IMR-90 (cell line): ENCODE measurements around the gene RALGPS1. TPM values are rescaled to one million over a fixed set of nuclear protein-coding genes. Genes with fewer than 3 reads are reported as not detected.

ENCODE experiments used
- ATAC-seq: fragments of 200-7000 bp; cut with Tn5 transposase; 2 replicates; pipeline ENCODE4 v1.9.1; 2020; ENCODE audit warnings: low read depth, mild to moderate bottlenecking, moderate library complexity
- BruUV-seq: library from RNA; stranded (reverse); fragments of 400-500 nt; replicated peaks from 2 replicates; lab custom pipeline; 2021; lab: Mats Ljungman, UMichigan
- CTCF ChIA-PET: fragments of 300-600 bp; formaldehyde crosslinking; extraction: SDS; loops from one replicate; lab custom pipeline; 2021; ENCODE audit warnings: antibody characterized with exemption; lab: Yijun Ruan, JAX
- POLR2A ChIA-PET: fragments of 300-600 bp; sonication (Branson Sonifier 250); formaldehyde crosslinking; loops from one replicate; lab custom pipeline; 2022; ENCODE audit warnings: antibody characterized with exemption; ENCODE audit not compliant: unreplicated experiment; lab: Charles Lee
- DNase-seq: peaks from one replicate; pipeline ENCODE4 v3.0.0; 2013
- H2AFZ ChIP-seq: replicated peaks from 2 replicates; pipeline ENCODE3; 2013; ENCODE audit warnings: low read length, mild to moderate bottlenecking; ENCODE audit not compliant: poor library complexity
- H2AK5ac ChIP-seq: 2 replicates; pipeline ENCODE4 v1.6.1; 2013; ENCODE audit warnings: low read depth, low read length, inconsistent platforms
- H2AK9ac ChIP-seq: replicated peaks from 2 replicates; pipeline ENCODE3; 2013; ENCODE audit warnings: mild to moderate bottlenecking, low read depth, low read length, moderate library complexity; ENCODE audit not compliant: poor library complexity
- H2BK120ac ChIP-seq: 2 replicates; pipeline ENCODE4 v1.6.1; 2013; ENCODE audit warnings: low read depth, low read length, inconsistent platforms
- H2BK15ac ChIP-seq: 3 replicates; pipeline ENCODE4 v1.6.1; 2013; ENCODE audit warnings: low read depth, low read length, inconsistent platforms
- H2BK20ac ChIP-seq: 2 replicates; pipeline ENCODE4 v1.6.1; 2013; ENCODE audit warnings: low read depth, mild to moderate bottlenecking, inconsistent platforms, low read length, moderate library complexity
- H2BK5ac ChIP-seq: 2 replicates; pipeline ENCODE4 v1.6.1; 2013; ENCODE audit warnings: mild to moderate bottlenecking, low read depth, low read length, inconsistent platforms; ENCODE audit not compliant: poor library complexity, severe bottlenecking
- H3K14ac ChIP-seq: replicated peaks from 2 replicates; pipeline ENCODE4 v1.6.1; 2013; ENCODE audit warnings: low read depth, low read length, inconsistent platforms
- H3K18ac ChIP-seq: 2 replicates; pipeline ENCODE4 v1.6.1; 2013; ENCODE audit warnings: low read depth, low read length, control low read depth
- H3K23ac ChIP-seq: 2 replicates; pipeline ENCODE4 v1.6.1; 2013; ENCODE audit warnings: low read depth, low read length, inconsistent platforms
- H3K27ac ChIP-seq: 2 replicates; pipeline ENCODE4 v1.5.1; 2013; ENCODE audit warnings: mild to moderate bottlenecking, control low read depth, low read length; ENCODE audit not compliant: insufficient read depth
- H3K27me3 ChIP-seq: 2 replicates; pipeline ENCODE4 v1.6.1; 2013; ENCODE audit warnings: low read length; ENCODE audit not compliant: control insufficient read depth, insufficient read depth
- H3K36me3 ChIP-seq: 2 replicates; pipeline ENCODE4 v1.6.1; 2013; ENCODE audit warnings: low read length, mixed read lengths; ENCODE audit not compliant: control insufficient read depth, insufficient read depth
- H3K4ac ChIP-seq: 2 replicates; pipeline ENCODE4 v1.6.1; 2013; ENCODE audit warnings: low read depth, low read length, inconsistent platforms
- H3K4me1 ChIP-seq: 2 replicates; pipeline ENCODE4 v1.6.1; 2013; ENCODE audit warnings: low read length, mixed read lengths; ENCODE audit not compliant: control insufficient read depth, insufficient read depth
- H3K4me2 ChIP-seq: 2 replicates; pipeline ENCODE4 v1.6.1; 2013; ENCODE audit warnings: low read depth, mild to moderate bottlenecking, control low read depth, low read length, moderate library complexity
- H3K4me3 ChIP-seq: 2 replicates; pipeline ENCODE4 v1.5.1; 2013; ENCODE audit warnings: low read depth, mild to moderate bottlenecking, control low read depth, low read length, moderate library complexity; ENCODE audit not compliant: insufficient read depth
- H3K56ac ChIP-seq: 2 replicates; pipeline ENCODE4 v1.6.1; 2013; ENCODE audit warnings: low read length, inconsistent platforms; ENCODE audit not compliant: insufficient read depth; ENCODE audit errors: extremely low read depth
- H3K79me1 ChIP-seq, 2 experiments: 2 replicates each; pipeline ENCODE4 v1.6.1; 2013; ENCODE audit warnings: low read length in 2 of 2, inconsistent platforms in 1 of 2, low read depth in 1 of 2
- H3K9ac ChIP-seq: 2 replicates; pipeline ENCODE4 v1.6.1; 2013; ENCODE audit warnings: low read depth, low read length, control low read depth
- H3K9me1 ChIP-seq: 2 replicates; pipeline ENCODE4 v1.6.1; 2013; ENCODE audit warnings: low read length, inconsistent platforms; ENCODE audit not compliant: insufficient read depth
- H3K9me3 ChIP-seq: 2 replicates; pipeline ENCODE4 v1.6.1; 2013; ENCODE audit warnings: low read length; ENCODE audit not compliant: control insufficient read depth, insufficient read depth
- H4K20me1 ChIP-seq: 2 replicates; pipeline ENCODE4 v1.6.1; 2013; ENCODE audit warnings: low read length, inconsistent platforms; ENCODE audit not compliant: insufficient read depth
- H4K5ac ChIP-seq: 2 replicates; pipeline ENCODE4 v1.6.1; 2013; ENCODE audit warnings: mild to moderate bottlenecking, low read depth, low read length, control low read depth
- H4K8ac ChIP-seq, 2 experiments: 2 replicates each; pipeline ENCODE4 v1.6.1; 2013; ENCODE audit warnings: low read depth in 2 of 2, low read length in 2 of 2, control low read depth in 1 of 2, inconsistent platforms in 1 of 2
- H4K91ac ChIP-seq: 2 replicates; pipeline ENCODE4 v1.6.1; 2013; ENCODE audit warnings: low read depth, low read length, inconsistent platforms; ENCODE audit not compliant: insufficient read depth
- BHLHE40 ChIP-seq: fragments of 150-350 bp; IDR thresholded peaks from 2 replicates; pipeline ENCODE4 v1.6.1; 2016; ENCODE audit warnings: mild to moderate bottlenecking, low read depth, low read length
- CEBPB ChIP-seq: IDR thresholded peaks from 2 replicates; pipeline ENCODE4 v1.6.1; 2012; ENCODE audit warnings: low read depth, low read length, improper control_type of control experiment
- CHD1 ChIP-seq: IDR thresholded peaks from 2 replicates; pipeline ENCODE4 v1.6.1; 2012; ENCODE audit warnings: low read depth, low read length, improper control_type of control experiment
- CTCF ChIP-seq: conservative IDR thresholded peaks from 2 replicates; pipeline ENCODE4 v1.5.1; 2012; ENCODE audit warnings: mild to moderate bottlenecking, low read depth, low read length, improper control_type of control experiment
- ELK1 ChIP-seq: fragments of 150-350 bp; IDR thresholded peaks from 2 replicates; pipeline ENCODE4 v1.6.1; 2016; ENCODE audit warnings: low read depth, mild to moderate bottlenecking, low read length, moderate library complexity, borderline replicate concordance
- FOS ChIP-seq: fragments of 150-350 bp; IDR thresholded peaks from 2 replicates; pipeline ENCODE4 v1.6.1; 2016; ENCODE audit warnings: low read depth, low read length
- MAFK ChIP-seq: IDR thresholded peaks from 2 replicates; pipeline ENCODE4 v1.6.1; 2012; ENCODE audit warnings: low read depth, low read length, improper control_type of control experiment
- MAZ ChIP-seq: IDR thresholded peaks from 2 replicates; pipeline ENCODE4 v1.6.1; 2012; ENCODE audit warnings: low read depth, mild to moderate bottlenecking, low read length, improper control_type of control experiment, moderate library complexity, borderline replicate concordance
- MXI1 ChIP-seq: IDR thresholded peaks from 2 replicates; pipeline ENCODE4 v1.6.1; 2012; ENCODE audit warnings: low read depth, mild to moderate bottlenecking, low read length, moderate library complexity, borderline replicate concordance
- NFE2L2 ChIP-seq: fragments of 150-350 bp; IDR thresholded peaks from 2 replicates; pipeline ENCODE4 v1.6.1; 2016; ENCODE audit warnings: low read depth, mild to moderate bottlenecking, low read length
- POLR2A ChIP-seq: IDR thresholded peaks from 2 replicates; pipeline ENCODE4 v1.6.1; 2012; ENCODE audit warnings: mild to moderate bottlenecking, low read depth, low read length
- RAD21 ChIP-seq: IDR thresholded peaks from 2 replicates; pipeline ENCODE4 v1.6.1; 2012; ENCODE audit warnings: low read length, improper control_type of control experiment
- RCOR1 ChIP-seq: IDR thresholded peaks from 2 replicates; pipeline ENCODE4 v1.6.1; 2012; ENCODE audit warnings: mild to moderate bottlenecking, low read length, improper control_type of control experiment; ENCODE audit not compliant: insufficient replicate concordance
- RFX5 ChIP-seq: IDR thresholded peaks from 2 replicates; pipeline ENCODE4 v1.8.0; 2012; ENCODE audit warnings: low read depth, mild to moderate bottlenecking, low read length, moderate library complexity
- SMC3 ChIP-seq: fragments of 150-350 bp; IDR thresholded peaks from 2 replicates; pipeline ENCODE4 v1.6.1; 2016; ENCODE audit warnings: low read depth, mild to moderate bottlenecking, antibody characterized with exemption, low read length, moderate library complexity
- USF2 ChIP-seq: fragments of 150-350 bp; IDR thresholded peaks from 2 replicates; pipeline ENCODE4 v1.6.1; 2017; ENCODE audit warnings: mild to moderate bottlenecking, antibody characterized with exemption, low read length, low read depth
- WGBS, 2 experiments: methylation state at CpG; one replicate each; pipeline versions ENCODE4 v1.1.5 to v1.1.7; 2013; ENCODE audit warnings: missing lambda C conversion rate in 2 of 2; ENCODE audit not compliant: insufficient read length in 1 of 2; ENCODE audit errors: extremely low coverage in 2 of 2; 5-methylcytosine and 5-hydroxymethylcytosine counted together
- dilution Hi-C: fragments of 300-500 bp; cut with HindIII; formaldehyde crosslinking; loops from one replicate; pipeline ENCODE4 v1.14.3; 2018; ENCODE audit warnings: low sequenced_read_pairs; ENCODE audit not compliant: unreplicated experiment
- in situ Hi-C: fragments of 300-500 bp; cut with MboI; formaldehyde crosslinking; loops from 3 replicates; pipeline ENCODE4 v1.14.3; 2019; ENCODE audit warnings: low sequenced_read_pairs, inconsistent platforms, mixed read lengths
- intact Hi-C: fragments of 100-400 bp; cut with micrococcal nuclease; formaldehyde crosslinking; loops from 2 replicates; pipeline ENCODE4 v1.10.0; 2022
- polyA plus RNA-seq, 3 experiments: library from polyadenylated mRNA; depleted of rRNA; stranded (reverse); fragments of >200 nt; gene quantifications; 2 replicates each; pipeline ENCODE4 v1.2.3, GENCODE V29; 2012; ENCODE audit warnings: low replicate concordance in 1 of 3
- total RNA-seq: library from RNA; depleted of rRNA; stranded (reverse); fragments of >200 nt; gene quantifications from 2 replicates; pipeline ENCODE4 v1.2.3, GENCODE V29; 2012

RALGPS1 gene
- total and polyA plus RNA-seq, 2 of the 4 experiments (the other 2 are of a cell fraction): 0.90 to 2.8 TPM

- Histone ChIP-seq H4K5ac (no peak overlapping the region), H4K91ac (no peak overlapping the region), H4K8ac (no peak overlapping the region), H2AK9ac (no peak overlapping the region), H3K18ac (no peak overlapping the region), H3K27me3 (peaks cover 29% of the 10 kb centered on the region), H3K23ac (no peak overlapping the region), H3K9ac (no peak overlapping the region), H3K79me1 (no peaks in the 10 kb centered on the region), H3K4ac (no peak overlapping the region), H2BK15ac (no peak overlapping the region), H4K20me1 (no peaks in the 10 kb centered on the region), H2AFZ (no peak overlapping the region), H2BK5ac (no peak overlapping the region), H3K56ac (no peak overlapping the region), H2BK20ac (no peak overlapping the region), H3K9me3 (no peaks in the 10 kb centered on the region), H2BK120ac (no peak overlapping the region), H3K9me1 (0 out of 2 replicates have a peak, but pooled peaks cover 1% of the 10 kb centered on the region), H3K36me3 (no peaks in the 10 kb centered on the region), H3K4me3 (no peak overlapping the region), H3K27ac (no peak overlapping the region), H3K14ac (no peak overlapping the region), H3K4me2 (no peak overlapping the region), H2AK5ac (no peak overlapping the region), H3K4me1 (peaks cover 6% of the 10 kb centered on the region; the same call in 1 of the 2 replicates)
- ChIA-PET POLR2A (no interaction called here), CTCF (no interaction called here)
- intact Hi-C loops: no loop called here
- no peak for DNase-seq
- WGBS, 2 experiments: 69% methylated on average over 8 of the region's 10 CpGs; no CpG with 5 or more reads in 1 of the 2 experiments
- in situ Hi-C loops: loop anchor here (5.0 kb wide), 1 partner anchor 178 kb away; the partner anchor contains the start of gene SLC2A8
- TF ChIP-seq MXI1 (no peak), RFX5 (no peak), MAZ (no peak), RCOR1 (no peak), CHD1 (no peak), FOS (no peak), POLR2A (no peak), ELK1 (no peak), RAD21 (no peak), SMC3 (no peak), USF2 (no peak), MAFK (no peak), CTCF (no peak), CEBPB (no peak), BHLHE40 (no peak), NFE2L2 (no peak)
- dilution Hi-C loops: no loop called here
- no TSS peak for BruUV-seq
- ATAC-seq: no peak
Observed at GRCh38 chr9:127218818-127219217, 304.2 kb downstream of the RALGPS1 start.
